Measurements from ENCODE around the gene PPRC1.
A peak's percentile ranks its signal among the peaks of the same experiment; 100 is the strongest.

The PPRC1 gene, protein sequence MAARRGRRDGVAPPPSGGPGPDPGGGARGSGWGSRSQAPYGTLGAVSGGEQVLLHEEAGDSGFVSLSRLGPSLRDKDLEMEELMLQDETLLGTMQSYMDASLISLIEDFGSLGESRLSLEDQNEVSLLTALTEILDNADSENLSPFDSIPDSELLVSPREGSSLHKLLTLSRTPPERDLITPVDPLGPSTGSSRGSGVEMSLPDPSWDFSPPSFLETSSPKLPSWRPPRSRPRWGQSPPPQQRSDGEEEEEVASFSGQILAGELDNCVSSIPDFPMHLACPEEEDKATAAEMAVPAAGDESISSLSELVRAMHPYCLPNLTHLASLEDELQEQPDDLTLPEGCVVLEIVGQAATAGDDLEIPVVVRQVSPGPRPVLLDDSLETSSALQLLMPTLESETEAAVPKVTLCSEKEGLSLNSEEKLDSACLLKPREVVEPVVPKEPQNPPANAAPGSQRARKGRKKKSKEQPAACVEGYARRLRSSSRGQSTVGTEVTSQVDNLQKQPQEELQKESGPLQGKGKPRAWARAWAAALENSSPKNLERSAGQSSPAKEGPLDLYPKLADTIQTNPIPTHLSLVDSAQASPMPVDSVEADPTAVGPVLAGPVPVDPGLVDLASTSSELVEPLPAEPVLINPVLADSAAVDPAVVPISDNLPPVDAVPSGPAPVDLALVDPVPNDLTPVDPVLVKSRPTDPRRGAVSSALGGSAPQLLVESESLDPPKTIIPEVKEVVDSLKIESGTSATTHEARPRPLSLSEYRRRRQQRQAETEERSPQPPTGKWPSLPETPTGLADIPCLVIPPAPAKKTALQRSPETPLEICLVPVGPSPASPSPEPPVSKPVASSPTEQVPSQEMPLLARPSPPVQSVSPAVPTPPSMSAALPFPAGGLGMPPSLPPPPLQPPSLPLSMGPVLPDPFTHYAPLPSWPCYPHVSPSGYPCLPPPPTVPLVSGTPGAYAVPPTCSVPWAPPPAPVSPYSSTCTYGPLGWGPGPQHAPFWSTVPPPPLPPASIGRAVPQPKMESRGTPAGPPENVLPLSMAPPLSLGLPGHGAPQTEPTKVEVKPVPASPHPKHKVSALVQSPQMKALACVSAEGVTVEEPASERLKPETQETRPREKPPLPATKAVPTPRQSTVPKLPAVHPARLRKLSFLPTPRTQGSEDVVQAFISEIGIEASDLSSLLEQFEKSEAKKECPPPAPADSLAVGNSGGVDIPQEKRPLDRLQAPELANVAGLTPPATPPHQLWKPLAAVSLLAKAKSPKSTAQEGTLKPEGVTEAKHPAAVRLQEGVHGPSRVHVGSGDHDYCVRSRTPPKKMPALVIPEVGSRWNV (N-terminal part only)

DNA sequence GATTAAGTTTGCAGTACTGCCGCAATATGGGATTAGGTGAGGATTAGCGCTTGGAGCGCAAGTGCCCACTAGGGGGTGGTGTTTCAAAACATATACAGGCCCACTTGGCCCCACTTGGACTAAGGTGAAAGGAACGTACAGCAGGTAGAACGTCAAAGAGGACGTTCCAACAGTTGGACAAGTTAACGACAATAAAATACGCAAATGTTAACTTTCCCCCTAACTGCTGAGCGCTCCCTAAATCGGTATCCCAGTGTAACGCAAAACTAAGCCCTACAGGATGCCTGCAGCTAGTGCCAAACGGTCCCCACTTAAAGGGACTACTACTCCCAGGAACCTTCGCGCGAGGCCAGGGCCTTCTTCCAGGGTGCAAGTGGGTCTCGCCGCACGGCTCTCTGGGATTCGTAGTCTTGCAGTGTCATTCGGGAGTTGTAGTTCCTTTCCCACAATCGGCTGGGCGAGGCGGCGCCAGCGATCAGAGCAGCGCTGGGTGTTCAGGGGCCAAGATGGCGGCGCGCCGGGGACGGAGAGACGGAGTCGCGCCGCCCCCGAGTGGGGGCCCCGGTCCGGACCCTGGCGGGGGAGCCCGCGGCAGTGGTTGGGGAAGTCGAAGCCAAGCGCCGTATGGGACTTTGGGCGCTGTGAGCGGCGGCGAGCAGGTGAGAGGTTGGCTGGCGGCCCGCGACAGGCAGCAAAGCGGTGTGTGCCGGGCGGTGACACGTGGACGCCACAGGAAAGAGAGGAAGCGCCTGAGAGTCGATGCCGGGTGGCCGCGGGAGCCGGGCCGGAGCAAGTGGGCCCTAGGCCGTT lies at the start of gene PPRC1:
Gene PPRC1 (plus strand): TSS at position 478 of the 810 bp plus-strand sequence. CDS start 29 bp downstream, at position 507.
- DNase-seq: peak; percentile 79

DNA sequence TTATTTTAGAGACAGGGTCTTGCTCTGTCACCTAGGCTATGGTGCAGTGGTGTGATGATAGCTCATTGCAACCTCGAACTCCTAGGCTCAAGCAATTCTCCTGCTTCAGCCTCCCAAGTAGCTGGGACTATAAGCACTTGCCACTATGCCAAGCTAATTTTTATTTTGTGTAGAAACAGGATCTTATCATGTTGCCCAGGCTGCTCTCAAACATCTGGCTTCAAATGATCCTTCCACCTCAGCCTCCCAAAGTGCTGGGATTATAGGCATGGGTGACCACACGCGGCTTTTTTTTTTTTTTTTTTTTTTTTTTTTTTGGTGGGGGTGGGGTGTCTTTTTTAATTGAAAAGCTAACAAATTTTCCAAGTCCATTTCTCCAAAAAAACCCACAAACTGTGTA lies 49.3 kb upstream of the PPRC1 start:
- DNase-seq: no peak

DNA sequence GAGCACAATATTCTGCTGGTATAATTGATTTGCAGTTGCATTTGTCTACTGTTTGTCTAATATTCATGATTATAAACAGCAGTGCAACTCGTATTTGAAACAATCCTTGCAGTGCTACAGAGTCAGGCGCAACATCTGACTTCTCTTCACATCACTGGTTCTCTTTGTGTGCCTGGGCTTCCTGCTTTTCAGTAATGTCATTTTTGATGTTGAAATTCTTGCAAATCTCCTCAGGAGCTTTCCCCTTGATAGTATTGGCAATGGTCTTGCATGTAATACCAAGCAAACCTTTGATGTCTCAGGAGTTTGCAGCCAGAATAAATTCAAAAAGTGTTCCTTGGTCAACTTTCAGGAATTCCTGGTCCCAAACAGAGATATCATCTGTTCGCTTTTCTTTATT lies 47.5 kb upstream of the PPRC1 start:
- DNase-seq: no peak

DNA sequence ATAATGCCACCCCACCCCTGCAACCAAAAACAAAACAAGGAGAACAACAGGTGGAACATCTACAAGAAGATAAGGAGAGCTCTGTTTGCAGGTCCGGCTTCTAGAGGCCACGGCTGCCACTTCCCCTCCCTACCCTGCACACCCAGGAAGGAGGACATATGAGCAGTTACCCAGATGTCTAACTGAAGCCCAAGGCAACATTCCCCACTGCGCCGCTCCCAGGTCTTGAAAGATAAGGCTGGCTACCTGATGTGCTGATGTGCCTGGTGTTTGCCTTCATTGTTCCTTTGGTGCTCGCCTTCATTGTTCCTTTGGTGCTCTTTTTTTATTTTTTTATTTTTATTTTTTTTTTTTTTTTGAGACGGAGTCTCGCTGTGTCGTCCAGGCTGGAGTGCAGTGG lies 46.6 kb upstream of the PPRC1 start:
- no peak for DNase-seq

DNA sequence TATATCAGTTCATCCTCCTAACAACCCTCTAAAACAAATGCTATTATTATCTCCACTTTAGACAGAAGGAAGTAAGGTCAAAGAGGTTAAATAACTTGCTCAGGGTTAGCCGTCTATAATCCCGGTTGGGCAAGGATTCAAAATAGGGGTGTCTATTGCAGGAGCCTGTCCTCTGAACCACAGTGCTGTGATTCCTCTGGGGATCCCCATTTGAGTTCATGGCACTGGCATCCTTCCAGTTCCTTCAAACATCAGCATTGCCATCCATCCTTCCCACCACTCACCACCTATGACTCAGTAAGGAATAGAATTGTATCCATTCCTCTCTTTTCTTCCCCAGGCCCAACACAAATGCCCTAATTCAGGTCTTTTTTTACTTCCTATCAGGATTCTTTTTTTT lies 42.1 kb upstream of the PPRC1 start:
- no peak for DNase-seq

DNA sequence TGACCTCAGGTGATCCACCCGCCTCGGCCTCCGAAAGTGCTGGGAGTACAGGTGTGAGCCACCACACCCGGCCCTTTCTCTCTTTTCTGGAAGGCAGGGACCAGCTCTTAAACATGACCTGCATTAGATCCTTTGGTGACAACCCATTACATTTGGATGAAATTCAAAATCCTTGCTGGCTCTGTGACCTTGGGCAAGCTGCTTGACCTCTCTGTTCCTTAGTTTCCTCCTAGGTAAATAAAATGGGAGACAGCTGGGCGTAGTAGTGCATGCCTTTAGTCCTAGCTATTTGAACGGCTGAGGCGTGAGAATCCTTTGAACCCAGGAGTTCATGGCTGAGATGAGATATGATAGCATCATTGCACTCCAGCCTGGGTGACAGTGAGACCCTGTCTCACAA lies 36.4 kb upstream of the PPRC1 start:
- DNase-seq: no peak

DNA sequence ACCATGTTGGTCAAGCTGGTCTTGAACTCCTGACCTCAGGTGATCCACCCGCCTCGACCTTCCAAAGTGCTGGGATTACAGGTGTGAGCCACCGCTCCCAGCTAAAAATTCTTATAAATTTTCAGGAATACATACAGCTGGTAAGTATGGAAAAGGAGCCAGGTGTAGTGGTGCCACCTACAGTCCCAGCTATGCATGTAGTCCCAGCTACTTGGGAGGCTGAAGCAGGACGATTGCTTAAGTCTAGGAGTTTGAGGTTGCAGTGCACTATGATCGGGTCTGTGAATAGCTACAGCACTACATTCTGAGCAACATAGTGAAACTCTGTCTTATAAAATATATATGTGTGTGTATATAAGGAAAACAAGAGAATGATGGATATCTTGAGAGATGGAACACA lies 31.7 kb upstream of the PPRC1 start:
- no peak for DNase-seq

DNA sequence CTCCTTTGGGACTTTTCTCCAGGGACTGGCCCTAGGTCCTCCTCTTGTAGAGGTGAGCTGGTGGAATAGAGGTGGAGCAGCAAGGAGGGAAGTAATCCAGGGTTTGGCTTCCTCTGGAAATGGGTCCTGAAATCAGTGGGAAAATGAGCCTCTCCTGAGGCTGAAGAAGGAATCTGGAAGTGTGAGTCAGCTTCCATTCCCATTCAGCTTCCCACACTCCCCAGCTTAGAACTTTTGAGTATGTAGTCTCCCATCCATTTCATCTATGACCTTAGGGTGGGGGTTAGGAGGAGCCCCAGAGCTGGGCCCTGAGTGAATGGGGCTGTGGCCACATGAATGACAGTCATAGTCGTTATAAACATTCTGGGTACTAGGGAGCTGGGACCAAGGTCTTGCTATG lies 30.4 kb upstream of the PPRC1 start:
- DNase-seq: no peak

DNA sequence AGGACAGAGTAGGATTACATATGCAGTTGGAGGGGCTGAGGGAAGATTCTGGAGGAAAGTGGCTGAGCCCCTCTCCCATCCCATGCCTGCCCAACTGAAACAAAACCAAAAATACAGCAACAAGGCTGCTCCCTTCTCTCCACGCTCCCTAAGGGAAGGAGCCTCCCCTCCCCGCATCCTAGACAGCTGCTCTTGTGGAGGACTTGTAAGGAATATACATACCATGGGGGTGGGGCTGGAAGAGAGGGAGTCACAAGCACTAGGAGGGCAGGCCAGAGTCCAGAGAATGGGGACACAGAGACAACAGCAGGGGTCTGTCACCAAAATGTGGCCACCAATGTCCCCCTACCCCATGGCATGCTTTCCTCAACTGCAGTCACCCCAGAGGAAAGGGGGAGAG lies 25.8 kb upstream of the PPRC1 start:
- no peak for DNase-seq

DNA sequence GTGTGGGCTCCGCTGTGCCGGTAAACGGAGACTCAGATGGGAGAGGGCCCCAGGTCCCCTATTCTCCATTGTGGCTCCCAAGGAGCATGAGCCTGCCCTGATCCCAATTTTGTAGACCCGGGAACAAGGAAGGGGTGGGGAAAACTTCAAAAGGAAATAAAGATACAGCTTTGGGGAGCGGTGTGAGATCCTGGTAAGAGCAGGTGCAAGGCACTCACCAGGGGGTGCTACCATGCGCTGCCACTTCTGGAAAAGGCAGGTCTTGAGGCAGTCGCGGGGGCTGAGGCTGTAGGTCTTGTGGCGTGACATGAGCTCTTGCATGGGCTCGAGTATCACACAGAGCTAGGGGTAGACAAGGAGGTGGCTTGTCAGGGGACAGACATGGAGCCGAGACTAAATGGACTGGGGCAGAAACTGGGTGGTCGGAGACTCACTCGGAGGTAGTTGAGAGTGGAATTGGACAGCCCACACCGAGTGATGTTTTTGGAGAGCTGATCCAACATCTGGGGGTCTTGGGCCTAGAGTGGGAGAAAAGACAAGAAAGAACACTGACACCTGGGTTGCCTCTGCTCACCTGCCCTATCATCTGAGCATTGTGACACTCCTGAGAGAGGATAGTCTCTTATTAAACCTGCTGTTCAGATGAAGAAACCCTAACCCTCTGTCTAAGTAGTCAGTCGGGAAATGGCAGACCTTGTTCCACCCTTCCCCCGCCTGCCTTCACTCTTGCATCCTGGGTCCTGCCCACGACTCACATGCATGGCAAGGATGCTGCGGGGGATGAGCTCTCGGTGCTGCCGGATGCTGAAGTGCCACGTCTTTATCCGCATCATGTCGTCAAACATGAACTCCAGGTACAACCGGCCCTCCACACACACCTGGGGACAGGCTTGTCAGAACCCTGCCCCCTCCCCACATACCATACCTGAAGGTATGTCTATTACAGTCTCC lies 23.4 kb upstream of the PPRC1 start:
- no peak for DNase-seq

DNA sequence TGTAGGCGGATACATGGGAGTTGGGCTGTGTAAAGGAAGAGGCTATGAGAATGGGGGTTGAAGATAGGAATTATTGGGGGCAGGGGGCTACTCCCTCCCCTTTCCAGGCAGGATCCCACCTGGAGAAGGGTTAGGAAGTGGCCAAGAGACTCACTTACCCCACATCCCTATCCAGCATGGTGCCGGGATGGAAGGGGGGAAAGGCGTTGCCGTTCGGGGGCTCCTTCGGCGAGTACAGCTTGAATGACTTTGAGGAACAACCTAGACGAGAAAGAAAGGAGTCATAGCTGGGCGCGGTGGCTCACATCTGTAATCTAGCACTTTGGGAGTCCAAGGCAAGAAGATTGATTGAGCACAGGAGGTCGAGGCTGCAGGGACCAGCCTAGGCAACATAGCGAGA lies 21.6 kb upstream of the PPRC1 start:
- DNase-seq: no peak

DNA sequence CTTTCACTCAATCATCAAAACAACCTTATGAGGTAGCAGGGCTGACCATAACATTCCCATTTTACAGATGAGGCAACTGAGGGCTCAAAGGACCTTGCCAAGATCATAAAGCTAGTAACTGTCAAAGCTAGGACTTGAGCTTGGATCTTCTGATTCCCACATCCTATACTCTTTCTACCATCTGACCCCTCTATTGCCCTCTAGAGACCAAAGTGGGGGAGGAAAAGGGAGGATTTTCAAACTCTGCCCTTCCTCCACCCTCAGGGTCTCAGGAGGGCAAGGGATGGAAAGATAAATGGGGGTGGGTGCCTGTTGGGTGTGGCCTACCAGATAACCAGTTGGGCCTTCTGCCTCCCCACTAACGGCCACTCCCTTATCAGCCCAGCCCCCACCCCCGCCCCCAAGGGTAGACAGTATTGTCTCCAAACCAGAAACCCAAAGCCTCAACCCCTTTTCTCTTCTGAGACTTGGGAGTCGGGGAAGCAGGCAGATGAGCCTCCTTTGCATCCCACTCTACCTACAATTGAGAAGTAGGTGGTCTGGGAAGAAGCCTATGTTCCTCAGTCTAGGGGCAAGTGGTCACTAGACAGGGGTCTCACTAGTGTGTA lies 20.5 kb upstream of the PPRC1 start:
- DNase-seq: no peak

DNA sequence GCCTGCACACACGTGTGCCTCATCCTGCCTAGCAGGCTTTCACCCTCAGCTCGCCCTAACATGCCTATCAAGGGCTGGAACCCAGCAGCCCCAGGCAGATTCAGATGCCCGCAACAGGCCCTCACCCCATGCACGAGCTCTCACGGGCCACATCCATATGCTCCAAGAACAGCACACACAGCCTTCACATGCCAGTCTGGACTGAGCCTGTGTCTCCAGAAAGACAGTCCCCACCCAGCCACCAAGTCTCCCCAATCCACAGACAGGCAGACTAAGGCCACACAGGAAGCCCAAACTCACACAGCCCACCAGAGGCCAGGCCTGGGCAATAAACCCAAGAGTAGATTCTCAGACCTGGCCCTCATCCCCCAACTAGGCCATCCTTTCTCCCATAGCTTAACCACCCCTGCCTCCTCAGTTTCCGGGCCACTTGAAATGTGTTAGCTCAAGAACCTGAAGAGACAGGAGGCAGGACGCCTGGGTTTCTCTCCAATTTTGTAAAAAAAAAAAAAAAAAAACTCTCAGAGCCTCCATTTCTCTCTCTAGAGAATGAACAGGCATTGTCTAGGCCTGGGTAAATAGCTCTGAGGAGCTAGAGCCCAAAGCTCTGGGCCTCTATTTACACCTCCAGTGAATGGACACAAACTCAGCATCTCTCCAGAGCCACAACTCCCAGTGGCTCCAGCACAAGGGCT lies 19.4 kb upstream of the PPRC1 start:
- no peak for DNase-seq

DNA sequence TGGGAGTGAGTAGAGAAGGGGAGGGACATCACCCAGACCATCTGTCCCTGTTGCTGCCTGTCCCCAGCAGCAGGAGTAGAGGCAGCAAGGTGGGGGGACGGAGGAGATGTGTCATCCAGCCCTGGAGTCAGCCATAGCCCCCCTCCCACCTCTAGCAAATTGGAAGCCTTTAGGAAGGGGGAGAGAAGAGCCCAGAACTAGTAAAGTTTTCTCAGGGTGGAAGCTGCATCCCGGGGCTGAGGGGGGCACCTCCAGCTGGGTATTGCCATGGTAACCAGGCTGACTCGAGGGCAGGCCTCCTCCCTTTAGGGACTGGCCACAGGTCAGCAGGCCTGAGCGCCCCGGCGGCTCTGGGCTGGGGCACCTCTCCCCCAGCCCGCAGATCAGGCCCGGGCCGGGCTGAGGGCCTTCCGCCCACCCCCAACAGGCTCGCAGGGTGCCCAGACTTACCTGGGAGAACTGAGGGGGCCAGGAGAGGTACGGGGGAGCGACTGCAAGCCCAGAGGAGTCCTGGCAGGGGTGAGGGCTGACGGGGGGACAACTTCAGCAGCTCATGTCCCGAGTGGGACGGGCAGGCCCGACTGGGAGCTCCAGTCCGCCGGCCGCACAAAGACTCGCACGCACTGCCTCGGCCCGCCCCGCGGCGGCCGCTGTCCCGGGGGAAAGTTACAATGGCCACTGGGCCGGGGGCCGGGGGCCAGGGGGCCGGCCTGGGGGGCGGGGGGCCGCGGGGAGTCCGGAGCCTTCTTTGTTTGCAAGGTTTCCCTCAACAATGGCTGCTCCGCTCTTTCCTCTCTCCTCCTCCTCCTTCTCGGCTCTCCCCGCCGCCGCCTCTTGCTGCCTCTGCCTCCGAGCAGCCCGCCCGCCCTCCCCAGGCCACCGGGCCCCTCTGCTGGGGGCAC lies 18.6 kb upstream of the PPRC1 start:
- DNase-seq: peak; percentile 22

DNA sequence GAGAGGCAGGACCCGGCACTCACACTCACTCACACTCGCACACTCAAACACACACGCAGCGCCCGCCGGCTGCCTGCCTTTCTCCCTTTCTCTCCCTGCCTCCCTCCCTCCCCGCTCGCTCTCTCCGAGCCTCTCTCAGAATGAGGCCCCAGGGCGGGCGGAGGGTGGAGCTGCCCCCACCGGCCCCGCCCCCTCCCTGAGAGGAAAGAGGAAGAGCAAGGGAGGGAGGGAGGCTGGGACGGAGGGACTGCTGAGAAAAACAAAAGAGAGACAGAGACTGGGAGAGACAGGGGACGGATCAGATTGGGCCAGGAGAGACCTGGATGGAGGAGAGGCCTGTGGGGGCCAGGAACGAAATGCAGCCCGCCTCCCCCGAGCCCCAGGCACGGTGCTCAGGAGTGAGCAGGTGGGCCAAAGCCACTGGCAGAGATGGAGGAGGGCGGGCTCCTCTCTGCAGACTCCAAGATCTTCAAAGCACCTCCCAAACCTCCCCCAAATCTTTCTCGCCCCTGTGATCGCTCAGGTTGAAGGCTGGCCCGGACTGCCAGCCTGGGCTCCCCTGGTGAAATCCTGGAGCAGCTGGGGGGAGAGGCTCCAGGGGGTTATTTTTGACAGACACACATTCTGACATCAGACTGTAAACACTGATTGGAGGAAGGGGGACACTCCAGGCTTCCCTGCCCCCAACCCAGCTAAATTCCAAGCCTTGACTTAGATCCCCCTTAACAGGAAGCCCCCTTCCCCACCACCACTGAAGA lies 17.8 kb upstream of the PPRC1 start:
- no peak for DNase-seq

DNA sequence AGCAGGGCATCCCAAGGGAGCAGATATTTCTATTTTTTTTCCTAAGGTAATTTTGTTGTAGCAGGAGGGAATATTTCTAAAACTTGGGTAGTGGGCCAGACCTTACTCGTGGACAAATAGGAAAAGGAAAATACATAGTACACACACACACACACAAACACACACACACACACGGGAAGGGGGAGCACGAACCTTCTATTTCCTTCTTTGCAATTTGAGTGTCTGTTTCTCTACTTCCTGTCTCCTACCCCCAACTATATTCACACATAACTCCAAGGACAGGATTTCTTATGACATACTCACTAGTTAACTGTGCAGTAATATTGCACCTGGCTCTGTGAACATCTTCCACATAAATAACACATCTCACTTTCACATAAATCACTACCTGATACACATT lies 17.1 kb upstream of the PPRC1 start:
- no peak for DNase-seq

DNA sequence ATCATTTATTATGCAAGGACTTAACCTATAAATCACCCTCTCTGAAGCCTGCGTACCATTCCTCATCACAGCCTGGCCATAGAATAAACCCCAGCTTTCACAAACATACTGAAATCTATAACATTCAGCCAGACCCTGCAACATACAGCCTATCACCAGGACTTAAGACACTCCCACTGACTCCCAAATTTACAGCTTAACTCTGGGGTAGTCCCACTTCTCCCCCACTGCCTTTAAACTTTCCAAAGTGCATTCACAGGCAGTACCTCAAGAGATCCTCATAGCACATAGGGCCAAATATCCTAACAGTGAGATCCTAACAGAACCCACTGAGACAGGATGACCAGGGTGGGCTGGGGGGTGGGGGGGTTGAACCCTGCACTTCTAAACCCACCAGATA lies 16.2 kb upstream of the PPRC1 start:
- DNase-seq: no peak
